ENCODE data around the gene TLR10. TPM values are rescaled to one million over a fixed set of nuclear protein-coding genes. Genes with fewer than 3 reads are reported as not detected.

TLR10 gene
- total and polyA plus RNA-seq, 2 donors (not counting 3 experiments of a cell fraction or from before 2014, with no cell fraction given): not detected

DNA sequence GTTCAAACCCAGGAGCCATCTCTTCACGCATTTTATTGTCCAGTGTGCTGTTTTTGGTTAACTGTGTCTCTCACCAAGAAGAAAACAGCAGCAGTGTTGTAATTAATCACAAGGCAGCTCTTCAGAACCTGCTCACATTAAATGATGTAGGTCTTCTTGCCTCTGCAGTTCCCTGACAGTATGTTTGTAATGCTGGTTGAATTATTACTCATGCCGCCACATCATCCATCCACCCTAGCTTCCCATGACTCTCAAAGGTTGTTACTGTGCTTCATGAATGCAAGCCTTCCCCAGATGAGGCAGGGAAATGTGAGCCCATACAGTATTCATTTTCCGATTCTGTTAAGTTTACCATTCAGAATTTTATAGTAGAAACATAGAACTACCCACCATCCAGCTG lies 17.4 kb downstream of the TLR10 start:
- no peaks in the 10 kb centered on the region for H4K20me1 ChIP-seq (replicated peaks; ENCODE audit: control insufficient read depth, extremely low read depth, insufficient read depth, low read length)
- no TSS peak for BruUV-seq (replicated peaks)
- no peaks in the 10 kb centered on the region for H3K4me1 ChIP-seq (ENCODE audit: control insufficient read depth, extremely low read depth, insufficient read depth, low read length)
- no peak overlapping the region for H3K9ac ChIP-seq (replicated peaks; ENCODE audit: extremely low read depth, insufficient read depth, low read length)
- intact Hi-C loops (cut with micrococcal nuclease): no loop called here
- no peaks in the 10 kb centered on the region for H3K9me3 ChIP-seq (replicated peaks; ENCODE audit: control insufficient read depth, insufficient read depth, low read length)
- H3K27me3 ChIP-seq (ENCODE audit: control insufficient read depth in 2 of 2, insufficient read depth in 2 of 2, low read length in 2 of 2): peaks cover 5 to 9% of the 10 kb centered on the region in 2 experiments
- no peaks in the 10 kb centered on the region for H3K79me2 ChIP-seq (ENCODE audit: control insufficient read depth, insufficient read depth, low read length)
- H3K4me3 ChIP-seq (replicated peaks in 1 of 3; ENCODE audit: insufficient read depth in 1 of 3, low read depth in 1 of 3, low read length in 3 of 3): no peak overlapping the region
- ChIA-PET CTCF (interaction anchor here (1.3 to 2.0 kb wide), 5 partner anchors 17 to 586 kb away, joined by 3 to 5 read pairs (median 5); partner anchors contain the start of gene TLR10), POLR2A (no interaction called here)
- no peaks in the 10 kb centered on the region for H3K9me1 ChIP-seq (replicated peaks; ENCODE audit: control insufficient read depth, extremely low read depth, insufficient read depth, low read length)
- H2AFZ ChIP-seq (ENCODE audit: low read depth, low read length): no peak overlapping the region
- DNase-seq (ENCODE audit: low read depth, low spot score) (no peak), FAIRE-seq (no peak)
- TF ChIP-seq, protein P1, sequence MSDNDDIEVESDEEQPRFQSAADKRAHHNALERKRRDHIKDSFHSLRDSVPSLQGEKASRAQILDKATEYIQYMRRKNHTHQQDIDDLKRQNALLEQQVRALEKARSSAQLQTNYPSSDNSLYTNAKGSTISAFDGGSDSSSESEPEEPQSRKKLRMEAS (IDR thresholded peaks at IDR 0.05; ENCODE audit: insufficient read depth, insufficient read length): no peak
- TF ChIP-seq GATA2 (IDR thresholded peaks at IDR 0.05; ENCODE audit: insufficient read depth, insufficient read length, low read depth, low read length) (no peak), JUN (IDR thresholded peaks at IDR 0.05; ENCODE audit: borderline replicate concordance, insufficient read depth, insufficient read length, low read depth) (no peak), MYC (IDR thresholded peaks at IDR 0.05; ENCODE audit: low read depth, low read length) (no peak), POLR2AphosphoS5 (IDR thresholded peaks at IDR 0.05; ENCODE audit: insufficient read depth, low read depth, low read length) (no peak), FOS (IDR thresholded peaks at IDR 0.05; ENCODE audit: borderline replicate concordance, insufficient read depth, low read length) (no peak), POLR2A (IDR thresholded peaks at IDR 0.05; ENCODE audit: low read depth, low read length) (no peak), EZH2 (IDR thresholded peaks at IDR 0.05; ENCODE audit: borderline replicate concordance, low read depth, low read length, severe bottlenecking) (no peak)
- TF ChIP-seq, protein P2, sequence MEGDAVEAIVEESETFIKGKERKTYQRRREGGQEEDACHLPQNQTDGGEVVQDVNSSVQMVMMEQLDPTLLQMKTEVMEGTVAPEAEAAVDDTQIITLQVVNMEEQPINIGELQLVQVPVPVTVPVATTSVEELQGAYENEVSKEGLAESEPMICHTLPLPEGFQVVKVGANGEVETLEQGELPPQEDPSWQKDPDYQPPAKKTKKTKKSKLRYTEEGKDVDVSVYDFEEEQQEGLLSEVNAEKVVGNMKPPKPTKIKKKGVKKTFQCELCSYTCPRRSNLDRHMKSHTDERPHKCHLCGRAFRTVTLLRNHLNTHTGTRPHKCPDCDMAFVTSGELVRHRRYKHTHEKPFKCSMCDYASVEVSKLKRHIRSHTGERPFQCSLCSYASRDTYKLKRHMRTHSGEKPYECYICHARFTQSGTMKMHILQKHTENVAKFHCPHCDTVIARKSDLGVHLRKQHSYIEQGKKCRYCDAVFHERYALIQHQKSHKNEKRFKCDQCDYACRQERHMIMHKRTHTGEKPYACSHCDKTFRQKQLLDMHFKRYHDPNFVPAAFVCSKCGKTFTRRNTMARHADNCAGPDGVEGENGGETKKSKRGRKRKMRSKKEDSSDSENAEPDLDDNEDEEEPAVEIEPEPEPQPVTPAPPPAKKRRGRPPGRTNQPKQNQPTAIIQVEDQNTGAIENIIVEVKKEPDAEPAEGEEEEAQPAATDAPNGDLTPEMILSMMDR (IDR thresholded peaks at IDR 0.05; ENCODE audit: extremely low read depth in 1 of 2, insufficient read depth in 1 of 2, low read depth in 1 of 2, low read length in 2 of 2): no peak
- dilution Hi-C loops (cut with MboI; ENCODE audit: extremely low pct_ligation_motif_present, low sequenced_read_pairs): no loop called here
- H3K27ac ChIP-seq (ENCODE audit: insufficient read depth, low read depth, low read length): no peak overlapping the region
- no peak overlapping the region for H3K4me2 ChIP-seq (ENCODE audit: insufficient read depth, low read length)
- no peaks in the 10 kb centered on the region for H3K36me3 ChIP-seq (ENCODE audit: control insufficient read depth in 2 of 2, extremely low read depth in 1 of 2, insufficient read depth in 2 of 2, low read length in 2 of 2)

Measured in endothelial cell of umbilical vein (primary cell).